Hematopoietic multipotent progenitor cell treated with erythropoietin and hydrocortisone succinate and interleukin-3 and kit ligand, for 8 days (in vitro differentiated cells): Measurements from ENCODE around the gene MBIP.

ENCODE experiments used
- DNase-seq: peaks from one replicate; pipeline ENCODE4 v3.0.0-alpha.2; 2015

The MBIP gene

DNA sequence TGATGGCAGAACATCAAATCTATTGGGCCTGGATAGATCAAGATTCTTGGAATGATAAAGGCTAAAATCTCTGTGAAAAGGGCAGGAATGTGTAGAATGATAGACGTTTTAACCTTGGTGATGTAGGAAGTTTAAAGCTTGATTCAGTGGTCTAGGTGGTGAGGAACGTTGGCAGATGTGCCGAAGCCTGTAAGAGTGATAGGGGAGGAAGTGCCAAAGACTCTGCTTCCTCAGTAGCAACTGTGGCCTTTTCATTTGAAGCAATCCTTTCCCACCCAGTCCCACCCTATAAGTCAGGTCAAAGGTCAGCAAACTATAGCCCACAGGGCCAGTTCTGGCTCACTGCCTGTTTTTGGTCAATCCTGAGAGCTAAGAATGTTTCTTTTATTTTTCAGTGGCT, 62.2 kb downstream of the MBIP start:
- no peak for DNase-seq

- no peak for DNase-seq
Observed at GRCh38 chr14:36256126-36256801, 64.2 kb downstream of the MBIP start.

DNA sequence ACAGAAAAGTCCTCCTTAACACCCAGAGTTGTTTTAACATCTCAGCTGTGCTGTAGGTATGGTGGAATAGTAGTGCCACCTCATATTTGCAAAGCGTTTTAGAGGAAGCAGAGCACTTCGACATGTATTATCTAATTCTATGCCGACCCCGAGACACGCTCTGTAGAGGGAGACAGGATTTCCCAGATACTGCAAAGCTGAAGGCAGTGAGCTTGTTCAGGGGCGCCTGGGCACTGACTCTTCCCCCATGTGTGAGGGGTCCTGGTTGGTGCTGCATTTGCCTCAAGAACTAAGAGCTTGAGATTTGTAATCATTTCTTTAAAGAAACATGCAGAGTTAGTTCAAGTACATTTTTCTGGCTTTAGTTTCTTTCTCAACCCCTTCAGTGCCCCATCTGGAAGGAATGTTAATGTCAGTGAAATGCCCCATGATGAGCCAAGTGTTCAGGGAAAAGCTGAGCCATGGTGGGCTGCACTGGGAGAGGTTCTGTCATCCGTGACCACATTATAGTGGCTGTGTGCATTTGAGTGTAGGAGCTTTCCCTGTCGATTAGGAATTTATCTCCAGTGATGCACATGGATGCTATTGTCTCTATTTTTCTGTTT, 66.3 kb downstream of the MBIP start:
- DNase-seq: no peak
